Measurements from ENCODE around the gene ZNF784.

DNA sequence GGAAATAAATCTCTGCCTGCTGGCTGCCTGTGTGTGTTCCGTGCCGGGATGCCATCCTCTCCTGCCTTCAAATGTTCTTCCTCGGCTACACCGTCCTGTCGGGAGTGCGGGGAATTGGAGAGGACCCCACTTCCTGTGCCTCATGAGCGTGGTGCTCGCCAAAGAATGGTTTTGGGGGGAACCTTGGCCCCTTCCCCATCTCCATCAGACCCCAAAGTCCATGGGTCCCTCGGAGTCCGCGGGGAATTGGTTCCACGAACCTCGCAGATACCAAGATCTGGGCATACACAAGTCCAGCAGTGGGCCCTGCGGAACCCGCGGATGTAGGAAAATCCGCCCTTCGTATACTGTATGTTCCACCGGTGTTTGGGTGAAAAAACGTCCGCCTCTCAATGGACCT lies 21.3 kb downstream of the ZNF784 start:
- TF ChIP-seq NFRKB (IDR thresholded peaks at IDR 0.05; ENCODE audit: low read depth) (no peak), ZNF124 (CRISPR knock-in tag; IDR thresholded peaks at IDR 0.05) (no peak), SRSF1 (IDR thresholded peaks at IDR 0.05; ENCODE audit: low read depth, low read length) (no peak), ETV6 (IDR thresholded peaks at IDR 0.05; ENCODE audit: borderline replicate concordance in 1 of 2, low read depth in 2 of 2, low read length in 1 of 2) (no peak), ETV6 (CRISPR knock-in tag; IDR thresholded peaks at IDR 0.05; ENCODE audit: borderline replicate concordance) (no peak), KHSRP (IDR thresholded peaks at IDR 0.05) (no peak), RBFOX2 (IDR thresholded peaks at IDR 0.05; ENCODE audit: low read depth, low read length) (no peak), EZH2 (IDR thresholded peaks at IDR 0.05; ENCODE audit: borderline replicate concordance, low read depth, low read length) (no peak), MEF2D (tag; conservative IDR thresholded peaks at IDR 0.05; ENCODE audit: low read depth) (no peak), MYNN (IDR thresholded peaks at IDR 0.05) (no peak), MYNN (CRISPR knock-in tag; IDR thresholded peaks at IDR 0.05) (no peak)
- TF ChIP-seq, protein P1, sequence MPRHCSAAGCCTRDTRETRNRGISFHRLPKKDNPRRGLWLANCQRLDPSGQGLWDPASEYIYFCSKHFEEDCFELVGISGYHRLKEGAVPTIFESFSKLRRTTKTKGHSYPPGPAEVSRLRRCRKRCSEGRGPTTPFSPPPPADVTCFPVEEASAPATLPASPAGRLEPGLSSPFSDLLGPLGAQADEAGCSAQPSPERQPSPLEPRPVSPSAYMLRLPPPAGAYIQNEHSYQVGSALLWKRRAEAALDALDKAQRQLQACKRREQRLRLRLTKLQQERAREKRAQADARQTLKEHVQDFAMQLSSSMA (CRISPR knock-in tag; IDR thresholded peaks at IDR 0.05): no peak
- TF ChIP-seq, protein P2, sequence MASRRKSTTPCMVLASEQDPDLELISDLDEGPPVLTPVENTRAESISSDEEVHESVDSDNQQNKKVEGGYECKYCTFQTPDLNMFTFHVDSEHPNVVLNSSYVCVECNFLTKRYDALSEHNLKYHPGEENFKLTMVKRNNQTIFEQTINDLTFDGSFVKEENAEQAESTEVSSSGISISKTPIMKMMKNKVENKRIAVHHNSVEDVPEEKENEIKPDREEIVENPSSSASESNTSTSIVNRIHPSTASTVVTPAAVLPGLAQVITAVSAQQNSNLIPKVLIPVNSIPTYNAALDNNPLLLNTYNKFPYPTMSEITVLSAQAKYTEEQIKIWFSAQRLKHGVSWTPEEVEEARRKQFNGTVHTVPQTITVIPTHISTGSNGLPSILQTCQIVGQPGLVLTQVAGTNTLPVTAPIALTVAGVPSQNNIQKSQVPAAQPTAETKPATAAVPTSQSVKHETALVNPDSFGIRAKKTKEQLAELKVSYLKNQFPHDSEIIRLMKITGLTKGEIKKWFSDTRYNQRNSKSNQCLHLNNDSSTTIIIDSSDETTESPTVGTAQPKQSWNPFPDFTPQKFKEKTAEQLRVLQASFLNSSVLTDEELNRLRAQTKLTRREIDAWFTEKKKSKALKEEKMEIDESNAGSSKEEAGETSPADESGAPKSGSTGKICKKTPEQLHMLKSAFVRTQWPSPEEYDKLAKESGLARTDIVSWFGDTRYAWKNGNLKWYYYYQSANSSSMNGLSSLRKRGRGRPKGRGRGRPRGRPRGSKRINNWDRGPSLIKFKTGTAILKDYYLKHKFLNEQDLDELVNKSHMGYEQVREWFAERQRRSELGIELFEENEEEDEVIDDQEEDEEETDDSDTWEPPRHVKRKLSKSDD (conservative IDR thresholded peaks at IDR 0.05; ENCODE audit: low read length): no peak
- TF ChIP-seq, protein P3, sequence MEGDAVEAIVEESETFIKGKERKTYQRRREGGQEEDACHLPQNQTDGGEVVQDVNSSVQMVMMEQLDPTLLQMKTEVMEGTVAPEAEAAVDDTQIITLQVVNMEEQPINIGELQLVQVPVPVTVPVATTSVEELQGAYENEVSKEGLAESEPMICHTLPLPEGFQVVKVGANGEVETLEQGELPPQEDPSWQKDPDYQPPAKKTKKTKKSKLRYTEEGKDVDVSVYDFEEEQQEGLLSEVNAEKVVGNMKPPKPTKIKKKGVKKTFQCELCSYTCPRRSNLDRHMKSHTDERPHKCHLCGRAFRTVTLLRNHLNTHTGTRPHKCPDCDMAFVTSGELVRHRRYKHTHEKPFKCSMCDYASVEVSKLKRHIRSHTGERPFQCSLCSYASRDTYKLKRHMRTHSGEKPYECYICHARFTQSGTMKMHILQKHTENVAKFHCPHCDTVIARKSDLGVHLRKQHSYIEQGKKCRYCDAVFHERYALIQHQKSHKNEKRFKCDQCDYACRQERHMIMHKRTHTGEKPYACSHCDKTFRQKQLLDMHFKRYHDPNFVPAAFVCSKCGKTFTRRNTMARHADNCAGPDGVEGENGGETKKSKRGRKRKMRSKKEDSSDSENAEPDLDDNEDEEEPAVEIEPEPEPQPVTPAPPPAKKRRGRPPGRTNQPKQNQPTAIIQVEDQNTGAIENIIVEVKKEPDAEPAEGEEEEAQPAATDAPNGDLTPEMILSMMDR (IDR thresholded peaks at IDR 0.05 in 2 of 3, conservative IDR thresholded peaks at IDR 0.05 in 1 of 3; ENCODE audit: insufficient read depth in 2 of 3, low read depth in 1 of 3, low read length in 3 of 3): no peak

Data from K562 (cell line).